Caco-2 (cell line): ENCODE measurements around the gene HIGD1B. TPM values are rescaled to one million over a fixed set of nuclear protein-coding genes. Genes with fewer than 3 reads are reported as not detected.

Source experiments
- BruUV-seq: library from RNA; stranded (reverse); fragments of 400-500 nt; replicated peaks from 2 replicates; lab custom pipeline; 2021; lab: Mats Ljungman, UMichigan
- CTCF ChIA-PET: fragments of 300-600 bp; sonication (Branson Sonifier 250); formaldehyde crosslinking; loops from one replicate; lab custom pipeline; 2022; ENCODE audit warnings: antibody characterized with exemption; lab: Charles Lee
- POLR2A ChIA-PET: fragments of 300-600 bp; sonication (Branson Sonifier 250); formaldehyde crosslinking; loops from one replicate; lab custom pipeline; 2022; ENCODE audit warnings: antibody characterized with exemption; lab: Charles Lee
- DNase-seq, 2 experiments: peaks; one replicate each; pipeline versions ENCODE4 v3.0.0 to v3.0.0-alpha.2; 2020 to 2022
- H3K27me3 ChIP-seq: replicated peaks from 2 replicates; pipeline ENCODE4 v1.6.0; 2011; ENCODE audit warnings: low read length; ENCODE audit not compliant: control insufficient read depth, insufficient read depth
- H3K36me3 ChIP-seq: 2 replicates; pipeline ENCODE4 v1.5.1; 2011; ENCODE audit warnings: low read length; ENCODE audit not compliant: control insufficient read depth, insufficient read depth
- H3K4me1 ChIP-seq: fragments of 250-450 bp; sonication (Bioruptor Pico); 2 replicates; pipeline ENCODE4 v1.5.1; 2020; ENCODE audit warnings: mild to moderate bottlenecking
- H3K4me3 ChIP-seq: 2 replicates; pipeline ENCODE4 v1.5.1; 2011; ENCODE audit warnings: low read depth, mild to moderate bottlenecking, control low read depth, low read length
- H3K9me3 ChIP-seq: fragments of 250-450 bp; sonication (Bioruptor Pico); 2 replicates; pipeline ENCODE4 v1.5.1; 2020; ENCODE audit warnings: mild to moderate bottlenecking, moderate library complexity
- H3K27ac Mint-ChIP-seq: one replicate; pipeline ENCODE4 v1.8.0; 2022; ENCODE audit warnings: mixed read lengths; ENCODE audit not compliant: unreplicated experiment
- H3K27me3 Mint-ChIP-seq: one replicate; pipeline ENCODE4 v1.8.0; 2022; ENCODE audit warnings: mixed read lengths; ENCODE audit not compliant: insufficient read depth, unreplicated experiment
- H3K36me3 Mint-ChIP-seq: one replicate; pipeline ENCODE4 v1.8.0; 2022; ENCODE audit warnings: mild to moderate bottlenecking, mixed read lengths; ENCODE audit not compliant: insufficient read depth, unreplicated experiment
- H3K4me1 Mint-ChIP-seq: one replicate; pipeline ENCODE4 v1.8.0; 2022; ENCODE audit warnings: low read depth, mixed read lengths; ENCODE audit not compliant: unreplicated experiment
- H3K4me3 Mint-ChIP-seq: one replicate; pipeline ENCODE4 v1.8.0; 2022; ENCODE audit warnings: mild to moderate bottlenecking, moderate library complexity, mixed read lengths; ENCODE audit not compliant: unreplicated experiment
- H3K9me3 Mint-ChIP-seq: one replicate; pipeline ENCODE4 v1.8.0; 2022; ENCODE audit warnings: mixed read lengths; ENCODE audit not compliant: unreplicated experiment
- CTCF ChIP-seq, 2 experiments: fragments of 200-600 bp in 1 of 2; IDR thresholded peaks; 1 replicate in 1 of 2; 2 replicates in 1 of 2; pipeline versions ENCODE4 v1.5.1 to v1.8.0; 2011 to 2022; ENCODE audit warnings: antibody characterized with exemption in 1 of 2, control low read depth in 1 of 2, inconsistent platforms in 1 of 2, low read depth in 1 of 2, low read length in 1 of 2, mild to moderate bottlenecking in 1 of 2, moderate library complexity in 1 of 2; ENCODE audit not compliant: insufficient read depth in 1 of 2, severe bottlenecking in 1 of 2, unreplicated experiment in 1 of 2
- intact Hi-C: fragments of 100-400 bp; cut with micrococcal nuclease; formaldehyde crosslinking; loops from one replicate; pipeline ENCODE4 v1.10.0; 2022; ENCODE audit not compliant: unreplicated experiment
- total RNA-seq: library from RNA; stranded (reverse); gene quantifications from 2 replicates; pipeline ENCODE4 v1.2.3, GENCODE V29; 2022

HIGD1B gene
- total RNA-seq, 1 experiment from 2014 or later = not detected

DNA sequence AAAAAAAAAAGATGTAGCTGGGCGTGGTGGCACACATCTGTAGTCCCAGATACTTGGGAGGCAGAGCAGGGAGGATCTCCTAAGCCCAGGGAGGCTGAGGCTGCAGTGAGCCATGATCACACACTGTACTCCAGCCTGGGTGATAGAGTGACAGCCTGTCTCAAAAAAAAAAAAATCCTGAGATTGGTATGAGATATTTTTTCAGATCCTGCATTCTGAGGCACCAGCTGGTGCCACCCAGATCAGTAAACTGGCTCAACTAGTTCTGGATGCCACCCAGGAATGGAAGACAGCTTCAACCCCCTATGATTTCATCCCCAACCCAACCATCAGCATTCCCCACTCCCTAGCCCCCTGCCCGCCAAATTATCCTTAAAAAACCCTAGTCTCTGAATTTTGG is 10.5 kb upstream of the HIGD1B start:
- Histone ChIP-seq H3K27me3 (no peaks in the 10 kb centered on the region), H3K4me3 (no peak overlapping the region), H3K36me3 (no peaks in the 10 kb centered on the region), H3K9me3 (no peaks in the 10 kb centered on the region), H3K4me1 (peaks cover 7% of the 10 kb centered on the region; the same call in 1 of the 2 replicates)
- POLR2A ChIA-PET = no interaction called here
- no peaks in the 10 kb centered on the region for H3K9me3 Mint-ChIP-seq
- peaks cover 8% of the 10 kb centered on the region for H3K4me1 Mint-ChIP-seq
- no peak overlapping the region for H3K27ac Mint-ChIP-seq
- no peak overlapping the region for H3K4me3 Mint-ChIP-seq
- intact Hi-C loops = no loop called here
- H3K36me3 Mint-ChIP-seq = peaks cover 5% of the 10 kb centered on the region
- H3K27me3 Mint-ChIP-seq = no peaks in the 10 kb centered on the region
- CTCF ChIA-PET = no interaction called here
- BruUV-seq = no TSS peak
- no peak for TF ChIP-seq CTCF (IDR thresholded peaks at IDR 0.05; ENCODE audit: insufficient read depth in 1 of 2, low read depth in 1 of 2, low read length in 1 of 2, severe bottlenecking in 1 of 2, unreplicated experiment in 1 of 2)
- DNase-seq = no peak

DNA sequence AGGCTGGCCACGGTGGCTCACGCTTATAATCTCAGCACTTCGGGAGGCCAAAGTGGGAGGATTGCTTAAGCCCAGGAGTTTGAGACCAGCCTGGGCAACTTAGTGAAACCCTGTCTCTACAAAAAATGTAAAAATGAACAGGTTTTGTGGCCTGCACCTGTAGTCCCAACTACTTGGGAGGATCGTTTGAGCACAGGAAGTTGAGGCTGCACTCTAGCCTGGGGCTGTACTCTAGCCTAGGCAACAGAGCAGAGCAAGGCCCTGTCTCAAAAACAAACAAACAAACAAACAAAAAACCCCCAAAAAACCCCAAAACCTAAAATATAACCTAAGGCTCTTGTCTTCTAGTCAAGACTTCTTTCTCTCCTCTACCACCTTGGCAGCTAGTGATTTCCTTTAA is 7.4 kb upstream of the HIGD1B start:
- H3K4me1 Mint-ChIP-seq = no peaks in the 10 kb centered on the region
- H3K27ac Mint-ChIP-seq = no peak overlapping the region
- H3K9me3 ChIP-seq = no peaks in the 10 kb centered on the region
- TF ChIP-seq CTCF (IDR thresholded peaks at IDR 0.05; ENCODE audit: insufficient read depth in 1 of 2, low read depth in 1 of 2, low read length in 1 of 2, severe bottlenecking in 1 of 2, unreplicated experiment in 1 of 2) = no peak
- peaks cover 5% of the 10 kb centered on the region for H3K36me3 Mint-ChIP-seq
- H3K36me3 ChIP-seq = no peaks in the 10 kb centered on the region
- CTCF ChIA-PET = no interaction called here
- DNase-seq = no peak
- H3K4me3 ChIP-seq = no peak overlapping the region
- no TSS peak for BruUV-seq
- no peak overlapping the region for H3K4me3 Mint-ChIP-seq
- intact Hi-C loops = no loop called here
- H3K27me3 ChIP-seq = no peaks in the 10 kb centered on the region
- H3K9me3 Mint-ChIP-seq = no peaks in the 10 kb centered on the region
- POLR2A ChIA-PET = interaction anchor here (0.5 kb wide), 1 partner anchor 128 kb away, joined by 7 read pairs; the partner anchor contains the start of gene C1QL1
- no peaks in the 10 kb centered on the region for H3K27me3 Mint-ChIP-seq
- H3K4me1 ChIP-seq = no peaks in the 10 kb centered on the region

DNA sequence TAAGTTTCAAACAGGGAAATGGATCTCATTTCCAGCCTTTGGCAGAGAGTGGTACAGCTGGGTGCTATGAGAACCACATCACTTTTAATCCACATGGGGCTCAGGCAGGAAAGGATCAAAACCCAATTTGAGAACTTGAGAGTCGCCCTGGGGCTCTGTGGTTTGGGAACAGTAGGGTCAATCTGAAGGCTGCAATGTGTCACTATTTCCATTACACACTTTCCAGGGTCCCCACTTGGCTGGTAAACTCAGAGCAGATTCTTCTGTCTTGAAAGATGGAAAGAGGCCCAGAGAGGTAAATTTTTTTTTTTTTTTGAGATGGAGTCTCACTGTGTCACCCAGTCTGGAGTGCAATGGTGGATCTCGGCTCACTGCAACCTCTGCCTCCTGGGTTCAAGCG is 6.7 kb upstream of the HIGD1B start:
- no peaks in the 10 kb centered on the region for H3K27me3 Mint-ChIP-seq
- intact Hi-C loops = no loop called here
- no peak for TF ChIP-seq CTCF (IDR thresholded peaks at IDR 0.05; ENCODE audit: insufficient read depth in 1 of 2, low read depth in 1 of 2, low read length in 1 of 2, severe bottlenecking in 1 of 2, unreplicated experiment in 1 of 2)
- Histone ChIP-seq H3K9me3 (no peaks in the 10 kb centered on the region), H3K4me3 (no peak overlapping the region), H3K36me3 (no peaks in the 10 kb centered on the region), H3K4me1 (no peaks in the 10 kb centered on the region), H3K27me3 (no peaks in the 10 kb centered on the region)
- H3K27ac Mint-ChIP-seq = no peak overlapping the region
- CTCF ChIA-PET = no interaction called here
- no peaks in the 10 kb centered on the region for H3K9me3 Mint-ChIP-seq
- no peak overlapping the region for H3K4me3 Mint-ChIP-seq
- DNase-seq = no peak
- no peaks in the 10 kb centered on the region for H3K4me1 Mint-ChIP-seq
- peaks cover 5% of the 10 kb centered on the region for H3K36me3 Mint-ChIP-seq
- BruUV-seq = no TSS peak
- POLR2A ChIA-PET = no interaction called here
